Activated naive CD4-positive, alpha-beta T cell treated with anti-CD3 and anti-CD28 coated beads, Interleukin-2, amount 50 U/mL, for 72 hours (primary cell): Measurements from ENCODE around the gene MRFAP1L1. TPM values are rescaled to one million over a fixed set of nuclear protein-coding genes. Genes with fewer than 3 reads are reported as not detected.
"Not testable (repeated sequence)": the region's sequence is repeated elsewhere in the genome, so short reads cannot be mapped to it uniquely, and the experiment has no call there.

Experiments used
- ATAC-seq, 2 donors: fragments of 150-1000 bp; cut with Tn5 transposase; 2 replicates each; pipeline ENCODE4 v1.10.0; 2021; ENCODE audit warnings: mild to moderate bottlenecking in 2 of 2, moderate library complexity in 2 of 2
- DNase-seq, 2 donors: peaks; one replicate each; pipeline ENCODE4 v3.0.0; 2021 to 2022; ENCODE audit warnings: low spot score in 2 of 2
- H3K27ac Mint-ChIP-seq, 2 donors: one replicate each; pipeline ENCODE4 v1.8.0; 2022; ENCODE audit warnings: mild to moderate bottlenecking in 2 of 2, mixed read lengths in 2 of 2
- H3K36me3 Mint-ChIP-seq, 2 donors: one replicate each; pipeline ENCODE4 v1.8.0; 2022; ENCODE audit warnings: mixed read lengths in 2 of 2
- H3K9me3 Mint-ChIP-seq, 2 donors: one replicate each; pipeline ENCODE4 v1.8.0; 2022; ENCODE audit warnings: mixed read lengths in 2 of 2
- total RNA-seq, 2 donors: library from RNA; stranded (reverse); gene quantifications; one replicate each; pipeline ENCODE4 v1.2.3, GENCODE V29; 2022

Gene MRFAP1L1
- total RNA-seq, 2 donors from 2014 or later = 23.1 to 40.5 TPM

- ATAC-seq (no peak), DNase-seq (no peak)
- H3K27ac Mint-ChIP-seq = no peak overlapping the region
- peaks cover 8 to 10% of the 10 kb centered on the region in 2 donors for H3K36me3 Mint-ChIP-seq
- H3K9me3 Mint-ChIP-seq = no peaks in the 10 kb centered on the region
These were observed 25.0 kb downstream of the MRFAP1L1 start for GRCh38 chr4:6684656-6685055.

GRCh38 chr4:6682862-6683590, 26.6 kb downstream of the MRFAP1L1 start:
- Mint-ChIP-seq H3K36me3 (peaks cover 23 to 24% of the 10 kb centered on the region in 2 donors), H3K27ac (no peak overlapping the region), H3K9me3 (no peaks in the 10 kb centered on the region)
- DNase-seq (no peak), ATAC-seq (no peak)

GRCh38 chr4:6681191-6681590, 28.5 kb downstream of the MRFAP1L1 start:
- peak overlapping the region in 1 of 2 donors; percentile 20 for H3K27ac Mint-ChIP-seq
- ATAC-seq (no peak), DNase-seq (no peak)
- H3K36me3 Mint-ChIP-seq = peaks cover 31 to 40% of the 10 kb centered on the region in 2 donors
- no peaks in the 10 kb centered on the region for H3K9me3 Mint-ChIP-seq

- Mint-ChIP-seq H3K9me3 (no peaks in the 10 kb centered on the region), H3K36me3 (peaks cover 38 to 47% of the 10 kb centered on the region in 2 donors), H3K27ac (peak overlapping the region in 1 of 2 donors; percentile 20)
- DNase-seq (no peak), ATAC-seq (no peak)
These were observed 29.2 kb downstream of the MRFAP1L1 start for GRCh38 chr4:6680372-6681034.

- Mint-ChIP-seq H3K27ac (peak overlapping the region; percentile 92 to 96), H3K9me3 (no peaks in the 10 kb centered on the region), H3K36me3 (peaks cover 54 to 58% of the 10 kb centered on the region in 2 donors)
- DNase-seq (no peak), ATAC-seq (no peak)
These were observed 32.7 kb downstream of the MRFAP1L1 start for GRCh38 chr4:6676722-6677558.

GRCh38 chr4:6674500-6675149, 35.0 kb downstream of the MRFAP1L1 start:
- peaks cover 46 to 48% of the 10 kb centered on the region in 2 donors for H3K36me3 Mint-ChIP-seq

GRCh38 chr4:6673660-6674499, 35.8 kb downstream of the MRFAP1L1 start:
- peak; percentile 73 to 77 for ATAC-seq
- peak; percentile 90 to 95 for DNase-seq
- Mint-ChIP-seq H3K9me3 (no peaks in the 10 kb centered on the region), H3K27ac (peak overlapping the region; percentile 96 to 97), H3K36me3 (peaks cover 38 to 41% of the 10 kb centered on the region in 2 donors)

More at GRCh38 chr4:6674500-6675149, 35.0 kb downstream of the MRFAP1L1 start:
- DNase-seq = peak in 1 of 2 donors; percentile 52
- Mint-ChIP-seq H3K27ac (peak overlapping the region; percentile 92 to 96), H3K9me3 (no peaks in the 10 kb centered on the region)
- peak; percentile 33 to 61 for ATAC-seq

- not testable (repeated sequence) for H3K9me3 Mint-ChIP-seq
- ATAC-seq = peak in 1 of 2 donors; percentile 32
- Mint-ChIP-seq H3K36me3 (peaks cover 32 to 35% of the 10 kb centered on the region in 2 donors), H3K27ac (peak overlapping the region; percentile 96 to 97)
- peak; percentile 69 to 73 for DNase-seq
These were observed 36.4 kb downstream of the MRFAP1L1 start for GRCh38 chr4:6673191-6673659.

- Mint-ChIP-seq H3K36me3 (peaks cover 29 to 34% of the 10 kb centered on the region in 2 donors), H3K27ac (peak overlapping the region; percentile 96 to 97)
- DNase-seq, H3K9me3 Mint-ChIP-seq, ATAC-seq: not testable (repeated sequence)
These were observed 37.0 kb downstream of the MRFAP1L1 start for GRCh38 chr4:6672541-6673190.

- Mint-ChIP-seq H3K36me3 (peaks cover 23 to 34% of the 10 kb centered on the region in 2 donors), H3K9me3 (no peaks in the 10 kb centered on the region), H3K27ac (no peak overlapping the region)
- DNase-seq (no peak), ATAC-seq (no peak)
These were observed 37.5 kb downstream of the MRFAP1L1 start for GRCh38 chr4:6672131-6672530.

- Mint-ChIP-seq H3K36me3 (peaks cover 19 to 32% of the 10 kb centered on the region in 2 donors), H3K27ac (no peak overlapping the region), H3K9me3 (no peaks in the 10 kb centered on the region)
- ATAC-seq = no peak
- DNase-seq = no peak
These were observed 38.0 kb downstream of the MRFAP1L1 start for GRCh38 chr4:6671648-6672047.

GRCh38 chr4:6668391-6668790, 41.3 kb downstream of the MRFAP1L1 start:
- H3K27ac Mint-ChIP-seq = no peak overlapping the region
- DNase-seq (no peak), ATAC-seq (no peak)

GRCh38 chr4:6665320-6665654, 44.4 kb downstream of the MRFAP1L1 start:
- H3K9me3 Mint-ChIP-seq = no peaks in the 10 kb centered on the region
- no peaks in the 10 kb centered on the region for H3K36me3 Mint-ChIP-seq
- no peak for ATAC-seq
- no peak for DNase-seq
- no peak overlapping the region for H3K27ac Mint-ChIP-seq

More at GRCh38 chr4:6668391-6668790, 41.3 kb downstream of the MRFAP1L1 start:
- no peaks in the 10 kb centered on the region for H3K9me3 Mint-ChIP-seq
- peaks cover 0 to 3% of the 10 kb centered on the region in 2 donors for H3K36me3 Mint-ChIP-seq

GRCh38 chr4:6663596-6664393, 45.9 kb downstream of the MRFAP1L1 start:
- DNase-seq (no peak), ATAC-seq (no peak)
- Mint-ChIP-seq H3K9me3 (no peaks in the 10 kb centered on the region), H3K27ac (no peak overlapping the region), H3K36me3 (no peaks in the 10 kb centered on the region)
